Endothelial cell of umbilical vein (primary cell): Measurements from ENCODE around the gene ITGA1. TPM values are rescaled to one million over a fixed set of nuclear protein-coding genes. Genes with fewer than 3 reads are reported as not detected.
A peak's percentile ranks its signal among the peaks of the same experiment; 100 is the strongest.
"Not testable (repeated sequence)": the region's sequence is repeated elsewhere in the genome, so short reads cannot be mapped to it uniquely, and the experiment has no call there.

ENCODE experiments used
- BruUV-seq: library from RNA; stranded (reverse); fragments of 400-500 nt; replicated peaks from 2 replicates; lab custom pipeline; 2021; lab: Mats Ljungman, UMichigan
- CTCF ChIA-PET: fragments of 300-600, 350-600 bp; sonication (Branson Sonifier 250); formaldehyde crosslinking; loops from one replicate; lab custom pipeline; 2021; ENCODE audit warnings: antibody characterized with exemption, inconsistent platforms; lab: Charles Lee
- POLR2A ChIA-PET: fragments of 300-600, 350-600 bp; sonication (Branson Sonifier 250); formaldehyde crosslinking; loops from one replicate; lab custom pipeline; 2021; ENCODE audit warnings: antibody characterized with exemption, inconsistent platforms; lab: Charles Lee
- DNase-seq: peaks from one replicate; pipeline ENCODE4 v3.0.0-alpha.2; 2011; ENCODE audit warnings: low read depth, low spot score
- FAIRE-seq: peaks from 2 replicates; lab custom pipeline; 2011; peaks lifted over from hg19 to GRCh38; lab: Jason Lieb, UNC
- H2AFZ ChIP-seq: 2 replicates; pipeline ENCODE4 v1.6.0; 2012; ENCODE audit warnings: low read depth, low read length, control low read depth, inconsistent platforms
- H3K27ac ChIP-seq: 2 replicates; pipeline ENCODE4 v1.5.1; 2011; ENCODE audit warnings: low read depth, mild to moderate bottlenecking, control low read depth, low read length, moderate library complexity; ENCODE audit not compliant: insufficient read depth
- H3K27me3 ChIP-seq, 2 experiments: 2 replicates each; pipeline versions ENCODE4 v1.6.0 to v1.6.1; 2011; ENCODE audit warnings: low read length in 2 of 2, mixed read lengths in 1 of 2; ENCODE audit not compliant: control insufficient read depth in 2 of 2, insufficient read depth in 2 of 2
- H3K36me3 ChIP-seq, 2 experiments: 2 replicates in 1 of 2; 3 replicates in 1 of 2; pipeline ENCODE4 v1.5.1; 2011; ENCODE audit warnings: low read length in 2 of 2, mild to moderate bottlenecking in 1 of 2, moderate library complexity in 1 of 2; ENCODE audit not compliant: control insufficient read depth in 2 of 2, insufficient read depth in 2 of 2; ENCODE audit errors: extremely low read depth in 1 of 2
- H3K4me1 ChIP-seq: 3 replicates; pipeline ENCODE4 v1.5.1; 2011; ENCODE audit warnings: mild to moderate bottlenecking, low read length; ENCODE audit not compliant: control insufficient read depth, insufficient read depth; ENCODE audit errors: extremely low read depth
- H3K4me2 ChIP-seq: 2 replicates; pipeline ENCODE4 v1.6.1; 2011; ENCODE audit warnings: low read length, control low read depth, mixed read lengths; ENCODE audit not compliant: insufficient read depth
- H3K4me3 ChIP-seq, 3 experiments: fragments of 200-600 bp in 1 of 3; sonication (generic), shearing (Covaris generic) in 1 of 3; replicated peaks in 1 of 3; 2 replicates each; pipeline ENCODE4 v1.5.1; 2011 to 2016; ENCODE audit warnings: control low read depth in 3 of 3, low read length in 3 of 3, mild to moderate bottlenecking in 2 of 3, inconsistent platforms in 1 of 3, low read depth in 1 of 3, moderate library complexity in 1 of 3; ENCODE audit not compliant: insufficient read depth in 1 of 3
- H3K79me2 ChIP-seq: 2 replicates; pipeline ENCODE4 v1.6.0; 2012; ENCODE audit warnings: low read length, inconsistent platforms; ENCODE audit not compliant: control insufficient read depth, insufficient read depth
- H3K9ac ChIP-seq: replicated peaks from 2 replicates; pipeline ENCODE3; 2011; ENCODE audit warnings: low read length, control low read depth; ENCODE audit not compliant: insufficient read depth; ENCODE audit errors: extremely low read depth
- H3K9me1 ChIP-seq: replicated peaks from 3 replicates; pipeline ENCODE4 v1.6.0; 2011; ENCODE audit warnings: mild to moderate bottlenecking, low read length; ENCODE audit not compliant: control insufficient read depth, insufficient read depth; ENCODE audit errors: extremely low read depth
- H3K9me3 ChIP-seq: replicated peaks from 2 replicates; pipeline ENCODE4 v1.5.1; 2012; ENCODE audit warnings: low read length, inconsistent platforms; ENCODE audit not compliant: control insufficient read depth, insufficient read depth
- H4K20me1 ChIP-seq: replicated peaks from 2 replicates; pipeline ENCODE3; 2011; ENCODE audit warnings: mild to moderate bottlenecking, low read length; ENCODE audit not compliant: control insufficient read depth, insufficient read depth; ENCODE audit errors: extremely low read depth
- EZH2 ChIP-seq: IDR thresholded peaks from 2 replicates; pipeline ENCODE4 v1.6.1; 2012; ENCODE audit warnings: borderline replicate concordance, low read depth, mild to moderate bottlenecking, moderate library complexity, low read length, inconsistent platforms; ENCODE audit not compliant: severe bottlenecking
- FOS ChIP-seq: IDR thresholded peaks from 2 replicates; pipeline ENCODE4 v1.6.1; 2011; ENCODE audit warnings: mild to moderate bottlenecking, low read length, moderate library complexity, borderline replicate concordance; ENCODE audit not compliant: insufficient read depth
- GATA2 ChIP-seq: IDR thresholded peaks from 2 replicates; pipeline ENCODE4 v1.7.0; 2011; ENCODE audit warnings: low read depth, mild to moderate bottlenecking, moderate library complexity, mixed read lengths, low read length; ENCODE audit not compliant: insufficient read length, insufficient read depth
- JUN ChIP-seq: IDR thresholded peaks from 2 replicates; pipeline ENCODE4 v1.6.1; 2011; ENCODE audit warnings: borderline replicate concordance, low read depth; ENCODE audit not compliant: insufficient read length, insufficient read depth
- MYC ChIP-seq: IDR thresholded peaks from one replicate; pipeline ENCODE4 v1.6.1; 2011; ENCODE audit warnings: mild to moderate bottlenecking, low read depth, low read length
- POLR2A ChIP-seq: IDR thresholded peaks from 2 replicates; pipeline ENCODE4 v1.6.1; 2012; ENCODE audit warnings: low read depth, mild to moderate bottlenecking, control low read depth, low read length
- POLR2AphosphoS5 ChIP-seq: IDR thresholded peaks from 2 replicates; pipeline ENCODE4 v1.6.1; 2012; ENCODE audit warnings: low read depth, mild to moderate bottlenecking, control low read depth, low read length, moderate library complexity; ENCODE audit not compliant: insufficient read depth
- dilution Hi-C: fragments of 300-500 bp; cut with MboI; formaldehyde crosslinking; loops from one replicate; pipeline ENCODE4 v1.15.0; 2019; ENCODE audit warnings: low sequenced_read_pairs; ENCODE audit not compliant: extremely low pct_ligation_motif_present
- intact Hi-C: fragments of 100-400 bp; cut with micrococcal nuclease; formaldehyde crosslinking; loops from one replicate; pipeline ENCODE4 v1.10.0; 2022
- polyA plus RNA-seq, 4 experiments: library from polyadenylated mRNA; depleted of rRNA in 3 of 4; stranded (reverse) in 3 of 4; unstranded in 1 of 4; fragments of >200 nt; gene quantifications; 2 replicates each; pipeline versions ENCODE4 v1.2.1 to v1.2.3, GENCODE V29; 2011 to 2012; ENCODE audit warnings: missing spikeins in 1 of 4
- total RNA-seq: library from RNA; stranded (reverse); gene quantifications from 2 replicates; pipeline ENCODE4 v1.2.3, GENCODE V29; 2021
- TF ChIP-seq, protein P1 (sequence below), 2 donors: IDR thresholded peaks; 1 replicate in 1 of 2; 2 replicates in 1 of 2; pipeline ENCODE4 v1.5.1; 2011; ENCODE audit warnings: low read length in 2 of 2, mild to moderate bottlenecking in 2 of 2, moderate library complexity in 2 of 2, control low read depth in 1 of 2, inconsistent platforms in 1 of 2, low read depth in 1 of 2; ENCODE audit not compliant: insufficient read depth in 1 of 2; ENCODE audit errors: extremely low read depth in 1 of 2
- TF ChIP-seq, protein P2 (sequence below): IDR thresholded peaks from 2 replicates; pipeline ENCODE4 v1.6.1; 2011; ENCODE audit not compliant: insufficient read depth, insufficient read length

Gene ITGA1
- total and polyA plus RNA-seq, 2 donors (not counting 3 experiments of a cell fraction or from before 2014, with no cell fraction given) = 0.65 to 1.9 TPM

DNA sequence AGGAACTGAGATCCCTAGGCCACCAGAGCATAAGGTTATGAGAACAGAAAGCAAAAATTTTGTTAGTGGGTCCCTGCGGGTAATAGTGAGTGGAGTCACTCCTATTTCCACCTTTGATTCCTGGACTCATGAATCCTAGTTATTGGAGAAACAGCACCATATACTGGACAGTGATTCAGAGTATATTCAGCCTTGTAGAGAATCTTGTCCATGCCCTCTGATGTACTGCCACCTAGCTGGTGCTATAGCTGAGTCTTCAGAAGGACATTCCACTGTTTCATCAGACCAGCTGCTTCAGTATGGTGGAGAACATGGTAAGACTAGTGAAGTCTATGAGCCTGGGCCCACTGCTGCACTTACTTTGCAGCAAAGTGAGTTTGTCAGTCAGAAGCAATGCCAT, 176.4 kb downstream of the ITGA1 start:
- dilution Hi-C loops (no loop called here), intact Hi-C loops (no loop called here)
- no peaks in the 10 kb centered on the region for H3K79me2 ChIP-seq
- POLR2A ChIA-PET = no interaction called here
- H3K9me3 ChIP-seq = no peaks in the 10 kb centered on the region
- H4K20me1 ChIP-seq = no peaks in the 10 kb centered on the region
- no peaks in the 10 kb centered on the region for H3K4me1 ChIP-seq
- TF ChIP-seq MYC = no peak
- TF ChIP-seq, protein P1, sequence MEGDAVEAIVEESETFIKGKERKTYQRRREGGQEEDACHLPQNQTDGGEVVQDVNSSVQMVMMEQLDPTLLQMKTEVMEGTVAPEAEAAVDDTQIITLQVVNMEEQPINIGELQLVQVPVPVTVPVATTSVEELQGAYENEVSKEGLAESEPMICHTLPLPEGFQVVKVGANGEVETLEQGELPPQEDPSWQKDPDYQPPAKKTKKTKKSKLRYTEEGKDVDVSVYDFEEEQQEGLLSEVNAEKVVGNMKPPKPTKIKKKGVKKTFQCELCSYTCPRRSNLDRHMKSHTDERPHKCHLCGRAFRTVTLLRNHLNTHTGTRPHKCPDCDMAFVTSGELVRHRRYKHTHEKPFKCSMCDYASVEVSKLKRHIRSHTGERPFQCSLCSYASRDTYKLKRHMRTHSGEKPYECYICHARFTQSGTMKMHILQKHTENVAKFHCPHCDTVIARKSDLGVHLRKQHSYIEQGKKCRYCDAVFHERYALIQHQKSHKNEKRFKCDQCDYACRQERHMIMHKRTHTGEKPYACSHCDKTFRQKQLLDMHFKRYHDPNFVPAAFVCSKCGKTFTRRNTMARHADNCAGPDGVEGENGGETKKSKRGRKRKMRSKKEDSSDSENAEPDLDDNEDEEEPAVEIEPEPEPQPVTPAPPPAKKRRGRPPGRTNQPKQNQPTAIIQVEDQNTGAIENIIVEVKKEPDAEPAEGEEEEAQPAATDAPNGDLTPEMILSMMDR (IDR thresholded peaks at IDR 0.05; ENCODE audit: extremely low read depth in 1 of 2, insufficient read depth in 1 of 2, low read depth in 1 of 2, low read length in 2 of 2) = no peak
- TF ChIP-seq POLR2A = no peak
- no peak for TF ChIP-seq EZH2
- no peak for TF ChIP-seq JUN
- no peak for TF ChIP-seq POLR2AphosphoS5
- no peak for TF ChIP-seq GATA2
- TF ChIP-seq FOS = no peak
- TF ChIP-seq, protein P2, sequence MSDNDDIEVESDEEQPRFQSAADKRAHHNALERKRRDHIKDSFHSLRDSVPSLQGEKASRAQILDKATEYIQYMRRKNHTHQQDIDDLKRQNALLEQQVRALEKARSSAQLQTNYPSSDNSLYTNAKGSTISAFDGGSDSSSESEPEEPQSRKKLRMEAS = no peak
- H3K4me3 ChIP-seq = no peak overlapping the region
- no peaks in the 10 kb centered on the region for H3K27me3 ChIP-seq
- FAIRE-seq (peak; percentile 73), DNase-seq (no peak)
- H3K36me3 ChIP-seq = no peaks in the 10 kb centered on the region
- H3K27ac ChIP-seq = no peak overlapping the region
- H3K4me2 ChIP-seq = no peak overlapping the region
- CTCF ChIA-PET = interaction anchor here (0.8 to 1.9 kb wide), 10 partner anchors 10 to 300 kb away, joined by 3 to 9 read pairs (median 4); no protein-coding TSS in a partner anchor
- H3K9ac ChIP-seq = no peak overlapping the region
- no peak overlapping the region for H2AFZ ChIP-seq
- H3K9me1 ChIP-seq = no peaks in the 10 kb centered on the region
- no TSS peak for BruUV-seq

- H3K27me3 ChIP-seq, H3K9me3 ChIP-seq, H4K20me1 ChIP-seq, H3K27ac ChIP-seq, dilution Hi-C loops, H3K4me3 ChIP-seq, H3K4me2 ChIP-seq, H2AFZ ChIP-seq, BruUV-seq, intact Hi-C loops, H3K9ac ChIP-seq, H3K79me2 ChIP-seq, H3K36me3 ChIP-seq, DNase-seq, FAIRE-seq, H3K9me1 ChIP-seq, H3K4me1 ChIP-seq, POLR2A ChIA-PET: not testable (repeated sequence)
- CTCF ChIA-PET = interaction anchor here (2.9 kb wide), 1 partner anchor 27 kb away, joined by 9 read pairs; no protein-coding TSS in a partner anchor
These were observed 188.4 kb downstream of the ITGA1 start for GRCh38 chr5:52976157-52976556.
